Neuron (in vitro differentiated cells): ENCODE measurements around the gene CABCOCO1.

ENCODE experiments used
- H2AFZ ChIP-seq: one replicate; pipeline ENCODE4 v1.6.1; 2013; ENCODE audit warnings: low read depth, mild to moderate bottlenecking, inconsistent platforms, low read length, moderate library complexity
- H3K27me3 ChIP-seq: one replicate; pipeline ENCODE4 v1.6.1; 2013; ENCODE audit warnings: low read length; ENCODE audit not compliant: insufficient read depth
- H3K36me3 ChIP-seq: one replicate; pipeline ENCODE4 v1.6.1; 2013; ENCODE audit warnings: low read length; ENCODE audit not compliant: insufficient read depth
- H3K4me1 ChIP-seq: one replicate; pipeline ENCODE4 v1.6.1; 2013; ENCODE audit warnings: low read length; ENCODE audit not compliant: insufficient read depth
- H3K4me3 ChIP-seq: 2 replicates; pipeline ENCODE4 v1.5.1; 2013; ENCODE audit warnings: mild to moderate bottlenecking, low read length, moderate library complexity
- H3K9me3 ChIP-seq: one replicate; pipeline ENCODE4 v1.6.1; 2013; ENCODE audit warnings: low read length

The CABCOCO1 gene

DNA sequence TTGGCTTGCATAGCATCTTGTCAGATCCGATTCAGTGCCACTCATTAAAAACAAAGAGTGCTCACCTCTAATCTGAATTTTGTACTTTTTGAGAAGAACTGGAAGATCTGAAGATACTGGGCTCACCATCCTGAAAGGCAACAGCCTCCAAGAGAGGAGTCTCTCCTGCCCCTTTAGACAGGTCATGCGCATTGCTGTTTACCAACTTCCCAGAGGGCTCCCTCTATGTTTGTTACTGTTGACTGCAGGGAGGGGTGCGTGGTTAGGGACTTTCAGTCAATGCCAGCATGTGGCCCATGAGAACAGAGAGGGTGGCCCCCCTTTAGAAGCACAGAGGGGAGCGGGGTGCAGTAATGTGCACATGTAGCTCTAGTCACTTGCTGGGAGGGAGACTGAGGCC, 33.2 kb upstream of the CABCOCO1 start:
- Histone ChIP-seq H3K27me3 (no peaks in the 10 kb centered on the region), H3K4me3 (no peak overlapping the region), H3K4me1 (peaks cover 3% of the 10 kb centered on the region), H3K36me3 (no peaks in the 10 kb centered on the region), H2AFZ (no peak overlapping the region), H3K9me3 (no peaks in the 10 kb centered on the region)

DNA sequence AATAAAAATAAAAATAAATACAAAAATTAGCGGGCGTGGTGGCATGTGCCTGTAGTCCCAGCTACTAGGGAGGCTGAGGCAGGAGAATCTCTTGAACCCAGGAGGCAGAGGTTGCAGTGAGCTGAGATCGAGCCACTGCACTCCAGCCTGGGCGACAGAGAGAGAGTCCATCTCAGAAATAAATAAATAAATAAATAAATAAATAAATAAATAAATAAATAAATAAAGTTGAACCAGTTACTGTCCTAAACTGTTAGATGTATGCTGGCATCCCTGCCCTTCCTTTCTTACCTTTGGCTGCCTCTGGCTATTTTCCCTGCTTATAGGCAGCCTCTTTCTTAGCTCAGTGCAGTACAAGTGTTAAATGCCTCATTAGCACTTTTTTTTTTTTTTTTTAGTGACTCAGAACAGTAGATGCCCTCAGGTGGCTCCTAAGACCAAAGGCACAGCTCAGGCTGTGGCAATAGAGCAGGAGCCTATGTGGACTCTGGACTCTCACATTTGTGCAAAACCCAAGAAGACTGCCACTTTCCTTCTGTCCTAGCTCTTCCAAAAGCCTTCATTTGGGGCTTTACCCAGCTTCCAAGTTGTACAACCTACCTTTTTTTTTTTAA, 30.6 kb upstream of the CABCOCO1 start:
- no peak overlapping the region for H3K4me3 ChIP-seq
- no peaks in the 10 kb centered on the region for H3K36me3 ChIP-seq
- no peaks in the 10 kb centered on the region for H3K9me3 ChIP-seq
- peaks cover 3% of the 10 kb centered on the region for H3K4me1 ChIP-seq
- H2AFZ ChIP-seq, result no peak overlapping the region
- H3K27me3 ChIP-seq, result no peaks in the 10 kb centered on the region

DNA sequence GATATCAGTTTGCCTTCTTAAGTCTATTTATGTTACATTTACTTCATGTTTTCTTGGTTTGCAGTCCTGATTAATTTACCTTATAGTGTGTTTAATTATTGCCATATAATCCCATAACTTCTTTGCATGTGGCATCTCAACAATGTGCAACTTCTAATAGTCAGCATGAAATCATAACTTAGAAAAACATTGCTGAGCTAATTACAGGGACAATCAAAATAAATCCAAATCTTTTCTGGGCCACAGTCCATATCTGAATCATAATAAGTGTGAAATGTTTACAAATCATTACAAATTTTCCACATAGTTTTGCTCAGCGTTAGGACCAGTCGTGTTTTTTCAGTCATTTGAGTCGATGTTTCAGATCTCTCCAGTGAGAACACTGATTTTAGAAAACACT, 29.1 kb upstream of the CABCOCO1 start:
- no peaks in the 10 kb centered on the region for H3K36me3 ChIP-seq
- H3K4me3 ChIP-seq, result no peak overlapping the region
- H3K4me1 ChIP-seq, result peaks cover 3% of the 10 kb centered on the region
- no peak overlapping the region for H2AFZ ChIP-seq
- H3K27me3 ChIP-seq, result no peaks in the 10 kb centered on the region
- no peaks in the 10 kb centered on the region for H3K9me3 ChIP-seq

DNA sequence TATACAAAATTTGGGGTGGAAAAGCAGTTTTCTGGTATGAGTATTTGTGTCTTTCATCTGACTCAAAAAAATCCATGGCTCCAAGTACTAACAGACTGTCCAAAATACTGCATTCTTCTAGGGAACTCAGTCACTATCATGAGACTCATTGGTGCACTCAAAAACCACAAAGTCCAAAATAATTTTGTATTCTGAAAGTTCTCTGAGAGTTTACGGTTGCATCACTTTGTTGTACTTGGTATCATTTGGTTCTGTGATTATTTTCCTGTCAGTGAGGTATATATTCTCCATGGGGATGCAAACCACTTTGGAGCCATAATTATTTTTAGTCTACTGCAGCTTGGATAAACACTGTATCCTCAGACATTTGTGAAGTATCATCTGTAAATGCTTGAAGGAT, 28.0 kb upstream of the CABCOCO1 start:
- Histone ChIP-seq H2AFZ (no peak overlapping the region), H3K9me3 (no peaks in the 10 kb centered on the region), H3K4me3 (no peak overlapping the region), H3K36me3 (no peaks in the 10 kb centered on the region), H3K27me3 (no peaks in the 10 kb centered on the region), H3K4me1 (no peaks in the 10 kb centered on the region)

DNA sequence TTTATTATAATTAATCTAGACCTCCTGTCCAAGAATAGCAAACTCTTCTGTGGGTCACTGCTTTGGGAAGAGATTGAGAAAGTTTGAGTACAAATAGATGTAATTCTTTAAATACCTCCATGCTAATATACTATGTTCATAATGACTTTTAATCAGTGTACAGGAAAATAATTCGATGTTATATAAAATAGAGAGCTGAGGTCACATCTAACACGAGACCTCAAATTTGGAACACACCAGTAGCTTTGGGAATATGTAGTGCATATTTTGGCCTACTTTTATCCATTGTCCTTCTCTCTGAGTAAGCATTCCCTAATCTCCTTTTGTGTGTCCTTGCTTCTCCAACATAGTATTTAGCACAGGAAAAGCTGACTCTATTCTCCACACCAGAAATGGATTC, 27.3 kb upstream of the CABCOCO1 start:
- Histone ChIP-seq H3K9me3 (no peaks in the 10 kb centered on the region), H3K27me3 (no peaks in the 10 kb centered on the region), H2AFZ (no peak overlapping the region), H3K4me3 (no peak overlapping the region), H3K36me3 (no peaks in the 10 kb centered on the region), H3K4me1 (no peaks in the 10 kb centered on the region)

DNA sequence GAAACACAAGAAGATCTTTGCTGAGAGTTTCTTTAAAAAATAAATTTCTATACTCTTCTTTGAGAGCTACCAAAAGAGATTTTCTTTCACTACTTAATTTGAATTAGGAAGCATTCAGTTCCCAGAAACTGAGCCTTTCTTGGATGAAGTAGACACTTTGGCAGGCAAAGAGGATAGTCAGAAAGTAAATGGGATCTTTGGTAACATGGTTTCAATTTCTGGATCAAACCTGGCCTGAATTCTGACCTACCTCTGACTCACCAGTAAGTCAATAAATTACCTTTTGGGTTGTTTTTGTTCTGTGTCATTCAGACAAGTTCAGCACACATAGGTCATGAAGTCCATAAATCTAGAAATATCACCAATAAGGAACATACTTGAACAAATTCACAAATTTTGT, 26.8 kb upstream of the CABCOCO1 start:
- Histone ChIP-seq H3K27me3 (no peaks in the 10 kb centered on the region), H2AFZ (no peak overlapping the region), H3K36me3 (no peaks in the 10 kb centered on the region), H3K4me1 (no peaks in the 10 kb centered on the region), H3K4me3 (no peak overlapping the region), H3K9me3 (no peaks in the 10 kb centered on the region)

DNA sequence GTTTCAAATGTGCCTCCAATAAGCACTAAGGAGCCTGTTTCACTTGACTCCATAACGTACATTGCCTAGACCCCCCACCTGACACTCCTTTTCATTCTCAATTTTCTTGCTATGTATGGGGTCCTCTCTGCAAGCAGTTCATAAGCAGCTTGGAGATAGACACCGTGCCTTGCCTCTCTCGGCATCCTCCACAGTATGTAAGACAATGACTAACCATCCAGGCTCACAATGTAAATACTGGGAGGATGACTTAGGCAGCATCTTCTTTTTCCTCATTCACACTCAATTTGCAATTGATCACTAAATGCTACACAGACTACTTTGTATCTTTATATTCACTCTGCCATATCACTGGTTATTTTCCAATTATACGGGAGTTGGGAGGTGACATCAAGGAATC, 22.8 kb upstream of the CABCOCO1 start:
- no peak overlapping the region for H3K4me3 ChIP-seq
- H3K4me1 ChIP-seq, result no peaks in the 10 kb centered on the region
- no peaks in the 10 kb centered on the region for H3K9me3 ChIP-seq
- no peaks in the 10 kb centered on the region for H3K27me3 ChIP-seq
- H3K36me3 ChIP-seq, result no peaks in the 10 kb centered on the region
- no peak overlapping the region for H2AFZ ChIP-seq

DNA sequence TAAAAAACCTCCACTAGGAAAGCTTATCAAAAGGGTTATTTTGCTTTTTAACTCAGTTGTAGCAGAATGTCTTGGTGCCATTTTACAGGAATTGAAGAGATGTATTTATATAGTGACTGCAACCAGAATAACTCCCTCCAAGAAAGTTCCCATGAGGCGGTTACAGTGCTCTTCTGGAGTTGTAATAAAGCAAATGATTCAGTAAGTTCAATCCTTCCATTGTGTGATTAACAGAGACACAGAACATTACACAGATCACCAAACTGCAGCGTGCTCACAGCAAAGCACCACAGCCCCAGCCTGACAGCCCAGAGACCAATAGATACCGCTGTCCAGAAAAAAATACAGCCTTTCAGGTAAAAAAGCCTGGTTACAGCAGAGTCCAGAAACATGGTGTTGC, 21.9 kb upstream of the CABCOCO1 start:
- Histone ChIP-seq H3K27me3 (no peaks in the 10 kb centered on the region), H3K4me1 (no peaks in the 10 kb centered on the region), H2AFZ (no peak overlapping the region), H3K9me3 (no peaks in the 10 kb centered on the region), H3K4me3 (no peak overlapping the region), H3K36me3 (no peaks in the 10 kb centered on the region)

DNA sequence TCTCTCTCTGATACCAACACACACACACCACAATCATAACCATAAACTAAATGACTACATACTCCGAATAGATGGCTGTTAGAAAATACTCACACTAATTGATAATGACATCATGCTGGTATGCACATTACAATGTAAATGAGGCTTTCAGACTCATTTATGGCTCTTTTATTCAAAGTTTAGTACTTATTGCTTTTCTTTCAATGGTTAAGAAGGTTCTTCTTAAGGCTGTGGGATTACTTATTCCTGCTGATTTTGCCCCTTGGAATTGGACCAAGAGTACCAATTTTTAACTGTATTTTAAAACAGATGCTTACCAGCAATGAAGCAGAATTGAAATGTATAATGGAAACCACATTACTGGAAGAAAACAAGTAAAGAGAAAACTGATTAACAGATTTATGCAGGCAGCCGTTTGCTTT, 20.6 kb upstream of the CABCOCO1 start:
- H2AFZ ChIP-seq, result no peak overlapping the region

DNA sequence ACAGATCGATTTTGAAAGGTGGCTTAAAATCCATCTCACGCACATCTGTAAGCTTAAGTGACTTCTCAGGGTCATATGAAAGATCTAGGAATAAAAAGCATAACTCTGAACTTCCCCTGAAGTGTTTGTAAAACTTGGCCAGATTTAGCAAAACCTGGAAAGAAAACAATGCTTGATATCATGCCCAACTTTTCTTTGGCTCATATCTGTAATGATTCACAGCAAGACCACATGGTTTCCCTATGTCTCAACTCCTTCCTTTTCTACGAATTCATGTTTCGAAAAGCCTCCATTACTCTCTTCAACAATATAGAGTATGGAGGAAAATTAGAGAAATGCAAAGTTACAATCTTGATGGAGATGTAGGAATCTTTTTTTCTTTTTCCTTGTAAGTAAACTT, 20.1 kb upstream of the CABCOCO1 start:
- Histone ChIP-seq H2AFZ (no peak overlapping the region), H3K4me3 (no peak overlapping the region), H3K36me3 (no peaks in the 10 kb centered on the region), H3K4me1 (no peaks in the 10 kb centered on the region), H3K9me3 (no peaks in the 10 kb centered on the region), H3K27me3 (no peaks in the 10 kb centered on the region)

More for the DNA sequence above, 20.6 kb upstream of the CABCOCO1 start:
- Histone ChIP-seq H3K4me1 (no peaks in the 10 kb centered on the region), H3K36me3 (no peaks in the 10 kb centered on the region), H3K27me3 (no peaks in the 10 kb centered on the region), H3K4me3 (no peak overlapping the region), H3K9me3 (no peaks in the 10 kb centered on the region)

DNA sequence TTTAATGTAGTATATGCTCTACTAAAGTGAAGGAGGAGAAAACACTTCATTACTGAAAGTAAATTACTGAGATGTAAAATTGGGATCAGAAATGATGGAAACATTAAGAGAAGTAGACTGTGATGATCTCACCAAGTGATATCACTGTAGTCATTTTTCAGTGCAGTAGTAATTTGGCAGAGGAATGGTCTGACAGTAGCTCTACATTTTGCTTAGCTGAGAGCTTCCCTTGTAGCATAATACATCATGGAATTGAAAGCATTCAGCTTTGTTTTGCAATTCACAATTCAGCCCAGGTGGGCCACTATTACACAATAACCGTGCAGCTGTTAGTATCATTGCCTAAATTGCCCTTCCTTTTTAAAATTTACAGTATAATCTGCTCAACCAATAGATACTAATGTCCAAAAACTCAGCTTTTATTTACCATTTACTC, 19.4 kb upstream of the CABCOCO1 start:
- no peak overlapping the region for H2AFZ ChIP-seq
- H3K4me3 ChIP-seq, result no peak overlapping the region
- no peaks in the 10 kb centered on the region for H3K9me3 ChIP-seq
- no peaks in the 10 kb centered on the region for H3K4me1 ChIP-seq
- no peaks in the 10 kb centered on the region for H3K36me3 ChIP-seq
- no peaks in the 10 kb centered on the region for H3K27me3 ChIP-seq

DNA sequence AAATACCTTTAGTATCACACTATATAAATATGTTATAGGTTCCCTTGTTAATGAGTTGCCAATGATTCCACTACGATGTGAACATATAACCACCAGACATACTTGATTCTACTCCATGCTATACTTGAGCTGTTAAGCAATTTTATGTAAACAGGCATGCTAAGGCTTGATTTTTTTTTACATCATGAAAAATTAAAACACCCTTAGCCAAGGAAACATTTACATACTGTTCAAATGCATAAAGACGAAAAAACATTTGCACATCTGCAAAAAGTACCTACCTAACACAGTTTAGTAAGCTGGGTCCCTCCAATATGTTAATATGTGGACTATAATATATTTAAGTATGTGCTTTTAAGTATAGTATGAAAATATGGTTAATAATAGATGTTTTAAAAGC, 9.0 kb upstream of the CABCOCO1 start:
- no peaks in the 10 kb centered on the region for H3K9me3 ChIP-seq
- H3K27me3 ChIP-seq, result no peaks in the 10 kb centered on the region
- H3K36me3 ChIP-seq, result no peaks in the 10 kb centered on the region
- no peaks in the 10 kb centered on the region for H3K4me1 ChIP-seq
- no peak overlapping the region for H3K4me3 ChIP-seq
- no peak overlapping the region for H2AFZ ChIP-seq

DNA sequence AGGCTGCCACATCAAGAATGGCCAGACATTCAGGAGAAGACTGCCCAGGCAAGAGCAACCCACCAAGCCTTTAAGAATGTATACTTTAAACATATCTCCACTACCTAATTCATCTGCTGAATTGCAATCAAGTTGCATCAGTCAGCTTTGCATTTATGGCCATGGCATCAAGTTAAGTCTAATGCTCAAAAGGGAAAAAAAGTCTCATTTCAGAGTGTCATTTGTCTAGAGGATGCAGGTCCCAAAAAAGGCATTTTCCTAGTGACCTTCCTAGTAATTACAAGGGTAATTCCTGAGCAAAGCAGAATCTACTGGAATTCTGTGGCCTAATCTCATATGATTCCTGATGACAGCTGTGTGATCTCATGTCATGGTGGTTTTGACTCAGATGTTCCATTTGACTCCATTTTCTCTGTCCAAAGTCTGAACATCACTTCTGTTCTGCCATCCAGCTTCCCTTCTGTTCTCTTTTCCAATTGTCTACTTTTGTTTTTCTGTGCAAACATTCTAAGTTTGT, 7.3 kb upstream of the CABCOCO1 start:
- H3K4me1 ChIP-seq, result no peaks in the 10 kb centered on the region
- no peaks in the 10 kb centered on the region for H3K36me3 ChIP-seq
- no peak overlapping the region for H3K4me3 ChIP-seq
- no peaks in the 10 kb centered on the region for H3K9me3 ChIP-seq
- no peak overlapping the region for H2AFZ ChIP-seq
- peaks cover 2% of the 10 kb centered on the region for H3K27me3 ChIP-seq

DNA sequence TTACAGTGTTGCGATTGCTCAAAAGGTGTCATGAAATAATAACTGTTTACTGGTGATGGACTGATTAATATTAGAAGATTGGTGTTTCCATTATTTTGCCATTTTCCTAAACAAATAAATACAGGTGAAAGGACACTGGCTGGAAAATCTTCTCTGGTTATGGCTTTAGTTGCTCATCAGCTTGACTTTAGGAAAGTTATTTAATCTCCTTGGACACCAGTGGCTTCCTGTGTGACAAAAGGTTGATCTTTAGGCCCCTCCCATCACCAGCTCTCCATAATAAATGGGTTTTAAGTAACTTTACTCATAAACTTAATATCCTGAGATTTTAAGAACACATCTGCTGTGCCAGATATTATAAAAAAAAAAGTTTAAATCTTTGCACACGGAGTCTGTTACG, 737 bp downstream of the CABCOCO1 start:
- H2AFZ ChIP-seq, result no peak overlapping the region
- H3K36me3 ChIP-seq, result no peaks in the 10 kb centered on the region
- no peak overlapping the region for H3K4me3 ChIP-seq
- H3K4me1 ChIP-seq, result no peaks in the 10 kb centered on the region
- H3K9me3 ChIP-seq, result no peaks in the 10 kb centered on the region
- H3K27me3 ChIP-seq, result peaks cover 25% of the 10 kb centered on the region
